Kidney capillary endothelial cell (primary cell): ENCODE data around the gene SULT1A1.

ENCODE experiments used
- DNase-seq: peaks from one replicate; pipeline ENCODE4 v3.0.0-alpha.2; 2018; ENCODE audit warnings: low spot score

SULT1A1 gene

DNA sequence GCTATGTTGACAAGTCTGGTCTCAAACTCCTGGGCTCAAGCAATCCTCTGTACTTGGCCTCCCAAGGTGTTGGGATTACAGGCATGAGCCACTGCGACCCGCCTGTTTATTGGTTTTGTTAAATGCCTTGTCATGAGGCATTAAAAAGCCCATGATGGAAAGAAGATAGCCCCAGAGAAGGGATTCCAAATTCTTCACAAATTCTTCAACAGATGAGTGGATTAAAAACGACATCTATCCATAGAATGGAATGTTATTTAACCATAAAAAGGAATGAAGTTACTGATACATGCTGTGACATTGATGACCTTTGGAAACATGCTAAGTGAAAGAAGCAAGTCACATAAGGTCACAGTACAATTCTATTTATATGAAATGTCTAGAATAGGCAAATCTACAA, 51.4 kb downstream of the SULT1A1 start:
- DNase-seq = no peak

DNA sequence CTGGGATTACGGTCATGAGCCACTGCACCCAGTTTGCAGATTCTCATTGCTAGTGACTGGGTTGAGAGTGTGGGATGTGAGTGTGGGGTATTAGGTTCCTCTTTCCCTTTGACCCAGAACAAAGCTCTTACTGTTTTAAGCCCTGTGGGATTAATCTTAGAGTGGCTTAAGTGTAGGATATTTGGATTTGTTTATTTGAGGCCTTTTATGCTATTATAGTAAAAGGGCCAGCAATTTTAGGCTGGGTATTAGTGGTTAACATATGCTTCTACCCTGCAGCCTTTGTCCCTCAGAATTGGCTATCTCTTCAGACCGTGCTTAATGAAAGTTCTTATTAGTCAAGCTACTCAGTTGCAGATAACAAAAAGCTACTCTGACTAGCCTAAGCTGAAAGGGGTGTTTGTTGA, 52.9 kb downstream of the SULT1A1 start:
- no peak for DNase-seq

DNA sequence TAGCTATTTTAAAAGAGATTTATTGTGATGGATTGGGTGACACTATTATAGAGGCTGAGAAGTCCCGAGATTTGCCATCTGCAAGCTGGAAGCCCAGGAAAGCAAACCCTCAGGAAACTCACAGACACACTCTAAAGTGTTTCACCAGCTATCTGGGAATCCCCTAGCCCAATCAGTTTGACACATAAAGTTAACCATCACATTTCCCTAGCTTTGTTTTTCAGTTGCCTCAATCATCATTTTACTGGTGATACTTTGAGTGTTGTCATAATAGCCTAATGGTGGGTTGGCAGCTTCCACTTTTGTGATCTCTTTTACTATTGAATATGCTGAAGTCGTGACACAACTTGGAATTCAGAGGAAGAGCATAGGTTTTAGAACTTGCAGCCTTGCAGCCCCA, 54.3 kb downstream of the SULT1A1 start:
- no peak for DNase-seq
